NCI-H2029 treated with DMSO at 0.1 percent for 48 hours (cell line): ENCODE measurements around the gene CLIP2.
"Not testable (repeated sequence)": the region's sequence is repeated elsewhere in the genome, so short reads cannot be mapped to it uniquely, and the experiment has no call there.

ENCODE experiments used
- DNase-seq: peaks from one replicate; lab custom pipeline; 2025; lab: John Stamatoyannopoulos, UW

Gene CLIP2

DNA sequence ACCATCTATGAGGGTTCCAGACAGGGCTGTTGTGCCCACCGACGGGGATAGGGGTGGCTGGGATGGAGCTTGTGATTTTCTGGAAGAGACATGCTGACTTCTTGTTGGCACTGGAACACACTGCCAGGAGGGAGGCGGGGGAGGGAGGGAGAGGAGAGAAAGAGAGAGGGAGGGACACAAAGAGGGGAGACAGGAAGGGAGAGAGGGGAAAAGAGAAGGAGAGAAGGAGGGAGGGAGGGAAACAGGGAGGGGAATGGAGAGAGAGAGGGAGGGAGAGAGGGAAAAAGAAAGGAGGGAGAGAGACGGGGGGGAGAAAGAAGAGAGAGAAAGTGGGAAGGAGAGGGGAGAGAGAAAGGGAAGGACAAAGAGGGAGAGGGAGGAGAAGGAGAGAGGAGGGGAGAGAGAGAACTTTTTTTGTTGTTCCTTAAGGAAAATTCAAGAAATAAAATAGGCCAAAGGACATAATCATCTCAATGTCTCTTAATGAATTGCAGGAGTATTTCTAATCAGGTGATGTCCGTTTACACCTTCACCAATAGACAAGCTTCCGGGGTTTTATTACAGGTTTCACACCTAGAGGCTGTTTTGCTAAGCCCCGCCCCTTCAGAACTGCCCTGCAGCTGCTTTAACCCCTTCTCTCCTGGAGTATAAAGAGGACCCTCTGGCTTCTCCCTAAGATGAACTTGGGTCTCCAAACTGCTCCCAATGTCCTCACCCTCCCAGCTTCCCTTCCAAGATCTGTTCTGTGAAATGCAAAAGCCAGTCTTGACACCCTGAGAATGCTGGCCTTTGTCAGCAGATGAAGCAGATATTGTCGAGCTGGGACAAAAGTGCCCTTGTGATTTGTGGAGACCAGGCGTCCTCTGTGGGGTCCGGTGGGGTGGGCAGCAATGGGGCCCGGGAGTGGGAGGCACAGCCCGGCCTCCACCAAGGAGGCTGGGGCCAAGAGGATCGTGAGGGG lies 82.5 kb downstream of the CLIP2 start:
- peak; percentile 48 for DNase-seq

DNA sequence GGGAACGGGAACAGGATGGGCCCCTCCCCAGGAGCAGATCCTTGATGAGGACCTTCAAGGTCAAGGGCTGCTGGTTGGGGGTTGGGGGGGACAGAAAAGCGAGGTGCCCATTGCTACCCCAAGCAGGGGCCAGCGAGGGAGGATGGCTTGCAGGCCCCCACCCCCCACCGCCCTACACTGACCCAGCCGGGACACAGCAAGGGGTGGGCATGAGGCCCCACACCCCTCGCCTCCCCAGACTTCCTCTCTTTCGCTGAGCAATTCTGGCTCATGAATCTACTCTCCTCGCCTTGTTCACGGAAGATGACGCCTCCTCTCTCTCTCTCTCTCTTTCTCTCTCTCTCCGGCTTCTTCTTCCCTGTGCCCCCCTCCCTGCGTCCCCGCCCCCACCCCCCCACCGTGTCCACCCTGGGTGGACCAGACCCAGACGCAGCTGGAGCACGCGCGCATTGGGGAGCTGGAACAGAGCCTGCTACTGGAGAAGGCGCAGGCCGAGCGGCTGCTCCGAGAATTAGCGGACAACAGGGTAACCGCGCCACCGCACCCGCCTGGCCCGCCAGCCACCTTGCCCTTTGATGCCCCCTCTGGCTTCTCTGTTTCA lies 83.4 kb downstream of the CLIP2 start:
- DNase-seq: peak; percentile 42

GRCh38 chr7:74373536-74373935 lies 84.3 kb downstream of the CLIP2 start:
- DNase-seq: no peak

DNA sequence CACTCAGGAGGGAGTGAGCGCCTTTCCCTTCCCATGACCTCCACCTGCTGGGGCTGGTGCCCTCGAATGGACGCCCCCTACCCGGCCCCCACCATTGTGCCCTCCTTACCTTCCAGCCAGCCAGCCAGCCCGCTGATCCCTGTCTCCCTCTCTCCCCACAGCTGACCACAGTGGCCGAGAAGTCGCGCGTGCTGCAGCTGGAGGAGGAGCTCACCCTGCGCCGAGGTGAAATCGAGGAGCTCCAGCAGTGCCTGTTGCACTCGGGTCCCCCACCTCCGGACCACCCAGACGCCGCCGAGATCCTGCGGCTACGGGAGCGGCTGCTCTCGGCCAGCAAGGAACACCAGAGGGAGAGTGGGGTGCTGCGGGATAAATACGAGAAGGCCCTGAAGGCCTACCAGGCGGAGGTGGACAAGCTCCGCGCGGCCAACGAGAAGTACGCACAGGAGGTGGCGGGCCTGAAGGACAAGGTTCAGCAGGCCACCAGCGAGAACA lies 86.6 kb downstream of the CLIP2 start:
- DNase-seq: no peak

GRCh38 chr7:74376256-74377036 lies 87.2 kb downstream of the CLIP2 start:
- no peak for DNase-seq

DNA sequence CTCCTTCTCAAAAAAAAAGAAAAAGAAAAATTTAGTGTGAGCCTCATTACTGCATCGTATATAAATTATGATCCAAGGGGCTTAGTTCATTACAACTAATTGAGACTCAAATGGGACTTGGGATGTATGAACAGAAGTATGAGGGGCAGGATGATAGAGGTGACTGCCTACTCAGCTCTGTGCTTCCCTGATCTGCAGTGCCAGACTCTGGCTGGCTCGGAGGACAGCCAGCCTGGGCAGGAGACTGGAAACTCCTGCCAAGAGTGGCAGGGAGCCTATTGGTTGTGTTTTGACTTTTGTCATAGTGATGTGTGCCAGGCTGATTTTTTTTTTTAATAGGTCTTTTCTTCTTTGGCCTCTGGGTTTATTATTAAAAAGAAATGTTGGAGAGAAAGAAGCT lies 90.7 kb downstream of the CLIP2 start:
- DNase-seq: no peak

- DNase-seq: no peak
Observed at GRCh38 chr7:74380720-74381119, 91.5 kb downstream of the CLIP2 start.

DNA sequence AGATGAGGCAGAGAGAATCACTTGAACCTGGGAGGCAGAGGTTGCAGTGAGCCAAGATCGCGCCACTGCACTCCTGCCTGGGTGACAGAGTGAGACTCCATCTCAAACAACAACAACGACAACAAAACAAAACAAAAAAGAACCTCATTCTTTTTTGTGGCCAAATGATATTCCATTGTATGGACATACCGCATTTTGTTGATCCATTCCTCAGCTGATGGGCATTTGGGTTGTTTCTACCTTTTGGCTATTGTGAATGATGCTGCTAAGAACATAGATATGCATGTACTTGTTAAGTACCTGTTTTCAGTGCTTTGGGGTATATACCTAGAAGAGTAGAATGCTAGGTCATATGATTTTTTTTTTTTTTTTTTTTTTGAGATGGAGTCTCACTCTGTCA lies 94.9 kb downstream of the CLIP2 start:
- not testable (repeated sequence) for DNase-seq

GRCh38 chr7:74384854-74385253 lies 95.6 kb downstream of the CLIP2 start:
- DNase-seq: not testable (repeated sequence)

DNA sequence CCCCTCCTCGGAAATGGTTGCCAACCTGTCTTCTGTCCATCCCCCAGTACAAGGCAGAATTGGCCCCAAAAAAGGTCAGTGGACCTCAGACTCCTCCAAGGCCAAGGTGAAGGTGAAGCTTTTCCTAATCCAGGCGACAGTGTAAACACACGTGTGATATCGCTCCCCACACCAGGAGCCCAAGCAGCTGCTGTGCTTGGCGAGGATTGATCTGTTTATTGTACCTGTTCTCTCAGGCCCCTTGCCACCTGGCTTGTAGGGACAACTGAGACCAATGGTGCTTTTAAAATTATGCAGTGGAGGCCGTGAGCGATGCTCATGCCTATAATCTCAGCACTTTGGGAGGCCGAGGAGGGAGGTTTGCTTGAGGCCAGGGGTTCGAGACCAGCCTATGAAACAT lies 98.4 kb downstream of the CLIP2 start:
- no peak for DNase-seq

- DNase-seq: no peak
Observed at GRCh38 chr7:74388880-74389415, 99.7 kb downstream of the CLIP2 start.

GRCh38 chr7:74393722-74394121 lies 104.5 kb downstream of the CLIP2 start:
- DNase-seq: not testable (repeated sequence)

- DNase-seq: not testable (repeated sequence)
Observed at GRCh38 chr7:74394601-74395000, 105.4 kb downstream of the CLIP2 start.

GRCh38 chr7:74395745-74396311 lies 106.6 kb downstream of the CLIP2 start:
- DNase-seq: no peak

GRCh38 chr7:74396993-74397392 lies 107.8 kb downstream of the CLIP2 start:
- no peak for DNase-seq

GRCh38 chr7:74398426-74398825 lies 109.2 kb downstream of the CLIP2 start:
- DNase-seq: no peak

- no peak for DNase-seq
Observed at GRCh38 chr7:74399006-74399405, 109.8 kb downstream of the CLIP2 start.

DNA sequence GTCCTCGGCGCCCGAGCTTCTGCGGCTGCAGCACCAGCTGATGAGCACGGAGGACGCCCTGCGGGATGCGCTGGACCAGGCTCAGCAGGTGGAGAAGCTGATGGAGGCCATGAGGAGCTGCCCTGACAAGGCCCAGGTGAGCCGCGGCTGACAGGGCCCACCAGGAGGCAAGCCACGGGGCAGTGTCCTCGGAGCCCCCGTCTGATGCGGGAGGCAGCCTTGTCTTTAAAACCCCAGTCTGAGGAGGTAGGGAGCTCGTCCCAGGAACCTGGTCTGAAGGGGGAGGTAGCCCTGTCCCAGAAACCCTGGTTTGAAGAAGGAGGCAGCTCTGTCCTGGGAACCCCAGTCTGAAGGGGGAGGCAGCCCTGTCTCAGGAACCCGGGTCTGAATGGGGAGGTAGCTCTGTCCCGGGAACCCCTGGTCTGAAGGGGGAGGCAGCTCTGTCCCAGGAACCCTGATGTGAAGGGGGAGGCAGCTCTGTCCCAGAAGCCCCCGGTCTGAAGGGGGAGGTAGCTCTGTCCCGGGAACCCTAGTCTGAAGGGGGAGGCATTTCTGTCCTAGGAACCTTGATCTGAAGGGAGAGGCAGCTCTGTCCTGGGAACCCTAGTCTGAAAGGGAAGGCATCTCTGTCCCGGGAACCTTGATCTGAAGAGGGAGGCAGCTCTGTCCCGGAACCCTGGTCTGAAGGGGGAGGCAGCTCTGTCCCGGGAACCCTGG lies 111.4 kb downstream of the CLIP2 start:
- DNase-seq: no peak

DNA sequence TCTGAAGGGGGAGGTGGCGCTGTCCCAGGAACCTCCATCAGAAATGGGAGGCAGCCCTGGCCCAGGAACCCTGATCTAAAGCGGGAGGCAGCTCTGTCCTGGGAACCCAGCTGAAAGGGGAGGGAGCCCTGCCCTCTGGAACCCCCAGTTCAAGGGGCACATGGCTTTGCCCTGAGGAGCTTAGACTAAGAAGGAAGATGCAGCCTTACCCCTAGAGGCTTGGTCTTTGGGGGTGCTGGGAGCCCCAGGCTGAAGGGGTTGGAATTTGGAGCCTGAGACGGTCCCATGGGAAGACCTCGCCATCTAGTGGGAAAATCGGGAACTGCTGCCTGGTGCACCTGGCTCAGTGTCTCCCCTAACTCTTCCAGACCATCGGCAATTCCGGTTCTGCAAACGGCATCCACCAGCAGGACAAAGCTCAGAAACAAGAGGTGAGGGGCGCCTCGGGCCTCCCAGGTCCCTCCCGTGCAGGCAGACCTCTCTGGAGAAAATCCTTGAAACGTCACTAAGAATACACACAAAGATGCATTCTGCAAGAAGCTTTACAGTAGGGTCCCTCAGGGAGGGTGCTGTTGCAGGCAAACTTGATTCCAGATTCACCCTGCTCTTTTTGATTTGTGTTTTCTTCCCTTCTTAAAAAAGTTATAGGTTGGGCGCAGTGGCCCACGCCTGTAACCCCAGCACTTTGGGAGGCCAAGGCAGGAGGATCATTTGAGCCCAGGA lies 112.1 kb downstream of the CLIP2 start:
- DNase-seq: no peak

GRCh38 chr7:74402668-74403067 lies 113.5 kb downstream of the CLIP2 start:
- not testable (repeated sequence) for DNase-seq
